SK-N-SH (cell line): ENCODE results near the gene TMEM212.

Source experiments
- TF ChIP-seq, protein P1 (sequence below): IDR thresholded peaks from 2 replicates; pipeline ENCODE4 v1.6.1; 2012; ENCODE audit warnings: mild to moderate bottlenecking, low read depth, low read length, moderate library complexity
- TF ChIP-seq, protein P2 (sequence below): fragments of 200-600 bp; sonication (generic); IDR thresholded peaks from 2 replicates; pipeline ENCODE4 v1.6.1; 2017; ENCODE audit warnings: antibody characterized with exemption, mild to moderate bottlenecking, moderate library complexity

DNA sequence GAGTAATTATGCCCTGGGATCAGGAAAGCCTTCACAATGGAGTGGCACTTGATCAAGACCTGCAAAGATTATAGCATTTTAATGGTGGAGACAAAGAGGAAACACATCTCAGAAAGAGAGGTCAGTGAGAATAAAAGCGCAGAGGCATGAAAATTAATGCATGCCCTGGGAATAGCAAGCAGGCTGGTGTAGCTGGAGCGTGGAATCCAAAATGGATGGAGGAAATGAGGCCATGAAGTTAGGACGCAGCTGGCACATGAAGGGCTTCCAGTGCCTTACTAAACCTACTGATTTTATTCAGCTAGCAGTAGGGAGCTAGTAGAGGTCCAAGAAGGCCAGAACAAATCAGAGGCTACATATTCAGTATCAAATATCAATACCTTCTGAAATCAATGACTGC is 38.1 kb downstream of the TMEM212 start:
- TF ChIP-seq, protein P1, sequence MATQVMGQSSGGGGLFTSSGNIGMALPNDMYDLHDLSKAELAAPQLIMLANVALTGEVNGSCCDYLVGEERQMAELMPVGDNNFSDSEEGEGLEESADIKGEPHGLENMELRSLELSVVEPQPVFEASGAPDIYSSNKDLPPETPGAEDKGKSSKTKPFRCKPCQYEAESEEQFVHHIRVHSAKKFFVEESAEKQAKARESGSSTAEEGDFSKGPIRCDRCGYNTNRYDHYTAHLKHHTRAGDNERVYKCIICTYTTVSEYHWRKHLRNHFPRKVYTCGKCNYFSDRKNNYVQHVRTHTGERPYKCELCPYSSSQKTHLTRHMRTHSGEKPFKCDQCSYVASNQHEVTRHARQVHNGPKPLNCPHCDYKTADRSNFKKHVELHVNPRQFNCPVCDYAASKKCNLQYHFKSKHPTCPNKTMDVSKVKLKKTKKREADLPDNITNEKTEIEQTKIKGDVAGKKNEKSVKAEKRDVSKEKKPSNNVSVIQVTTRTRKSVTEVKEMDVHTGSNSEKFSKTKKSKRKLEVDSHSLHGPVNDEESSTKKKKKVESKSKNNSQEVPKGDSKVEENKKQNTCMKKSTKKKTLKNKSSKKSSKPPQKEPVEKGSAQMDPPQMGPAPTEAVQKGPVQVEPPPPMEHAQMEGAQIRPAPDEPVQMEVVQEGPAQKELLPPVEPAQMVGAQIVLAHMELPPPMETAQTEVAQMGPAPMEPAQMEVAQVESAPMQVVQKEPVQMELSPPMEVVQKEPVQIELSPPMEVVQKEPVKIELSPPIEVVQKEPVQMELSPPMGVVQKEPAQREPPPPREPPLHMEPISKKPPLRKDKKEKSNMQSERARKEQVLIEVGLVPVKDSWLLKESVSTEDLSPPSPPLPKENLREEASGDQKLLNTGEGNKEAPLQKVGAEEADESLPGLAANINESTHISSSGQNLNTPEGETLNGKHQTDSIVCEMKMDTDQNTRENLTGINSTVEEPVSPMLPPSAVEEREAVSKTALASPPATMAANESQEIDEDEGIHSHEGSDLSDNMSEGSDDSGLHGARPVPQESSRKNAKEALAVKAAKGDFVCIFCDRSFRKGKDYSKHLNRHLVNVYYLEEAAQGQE = no peak
- TF ChIP-seq, protein P2, sequence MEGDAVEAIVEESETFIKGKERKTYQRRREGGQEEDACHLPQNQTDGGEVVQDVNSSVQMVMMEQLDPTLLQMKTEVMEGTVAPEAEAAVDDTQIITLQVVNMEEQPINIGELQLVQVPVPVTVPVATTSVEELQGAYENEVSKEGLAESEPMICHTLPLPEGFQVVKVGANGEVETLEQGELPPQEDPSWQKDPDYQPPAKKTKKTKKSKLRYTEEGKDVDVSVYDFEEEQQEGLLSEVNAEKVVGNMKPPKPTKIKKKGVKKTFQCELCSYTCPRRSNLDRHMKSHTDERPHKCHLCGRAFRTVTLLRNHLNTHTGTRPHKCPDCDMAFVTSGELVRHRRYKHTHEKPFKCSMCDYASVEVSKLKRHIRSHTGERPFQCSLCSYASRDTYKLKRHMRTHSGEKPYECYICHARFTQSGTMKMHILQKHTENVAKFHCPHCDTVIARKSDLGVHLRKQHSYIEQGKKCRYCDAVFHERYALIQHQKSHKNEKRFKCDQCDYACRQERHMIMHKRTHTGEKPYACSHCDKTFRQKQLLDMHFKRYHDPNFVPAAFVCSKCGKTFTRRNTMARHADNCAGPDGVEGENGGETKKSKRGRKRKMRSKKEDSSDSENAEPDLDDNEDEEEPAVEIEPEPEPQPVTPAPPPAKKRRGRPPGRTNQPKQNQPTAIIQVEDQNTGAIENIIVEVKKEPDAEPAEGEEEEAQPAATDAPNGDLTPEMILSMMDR = no peak
